IMR-90 (cell line): ENCODE measurements around the gene PSME3. TPM values are rescaled to one million over a fixed set of nuclear protein-coding genes. Genes with fewer than 3 reads are reported as not detected.
"Not testable (repeated sequence)": the region's sequence is repeated elsewhere in the genome, so short reads cannot be mapped to it uniquely, and the experiment has no call there.

Experiments
- ATAC-seq: fragments of 200-7000 bp; cut with Tn5 transposase; 2 replicates; pipeline ENCODE4 v1.9.1; 2020; ENCODE audit warnings: low read depth, mild to moderate bottlenecking, moderate library complexity
- BruUV-seq: library from RNA; stranded (reverse); fragments of 400-500 nt; replicated peaks from 2 replicates; lab custom pipeline; 2021; lab: Mats Ljungman, UMichigan
- CTCF ChIA-PET: fragments of 300-600 bp; formaldehyde crosslinking; extraction: SDS; loops from one replicate; lab custom pipeline; 2021; ENCODE audit warnings: antibody characterized with exemption; lab: Yijun Ruan, JAX
- POLR2A ChIA-PET: fragments of 300-600 bp; sonication (Branson Sonifier 250); formaldehyde crosslinking; loops from one replicate; lab custom pipeline; 2022; ENCODE audit warnings: antibody characterized with exemption; ENCODE audit not compliant: unreplicated experiment; lab: Charles Lee
- DNase-seq: peaks from one replicate; pipeline ENCODE4 v3.0.0; 2013
- H2AFZ ChIP-seq: replicated peaks from 2 replicates; pipeline ENCODE3; 2013; ENCODE audit warnings: low read length, mild to moderate bottlenecking; ENCODE audit not compliant: poor library complexity
- H2AK5ac ChIP-seq: 2 replicates; pipeline ENCODE4 v1.6.1; 2013; ENCODE audit warnings: low read depth, low read length, inconsistent platforms
- H2AK9ac ChIP-seq: replicated peaks from 2 replicates; pipeline ENCODE3; 2013; ENCODE audit warnings: mild to moderate bottlenecking, low read depth, low read length, moderate library complexity; ENCODE audit not compliant: poor library complexity
- H2BK120ac ChIP-seq: 2 replicates; pipeline ENCODE4 v1.6.1; 2013; ENCODE audit warnings: low read depth, low read length, inconsistent platforms
- H2BK15ac ChIP-seq: 3 replicates; pipeline ENCODE4 v1.6.1; 2013; ENCODE audit warnings: low read depth, low read length, inconsistent platforms
- H2BK20ac ChIP-seq: 2 replicates; pipeline ENCODE4 v1.6.1; 2013; ENCODE audit warnings: low read depth, mild to moderate bottlenecking, inconsistent platforms, low read length, moderate library complexity
- H2BK5ac ChIP-seq: 2 replicates; pipeline ENCODE4 v1.6.1; 2013; ENCODE audit warnings: mild to moderate bottlenecking, low read depth, low read length, inconsistent platforms; ENCODE audit not compliant: poor library complexity, severe bottlenecking
- H3K14ac ChIP-seq: replicated peaks from 2 replicates; pipeline ENCODE4 v1.6.1; 2013; ENCODE audit warnings: low read depth, low read length, inconsistent platforms
- H3K18ac ChIP-seq: 2 replicates; pipeline ENCODE4 v1.6.1; 2013; ENCODE audit warnings: low read depth, low read length, control low read depth
- H3K23ac ChIP-seq: 2 replicates; pipeline ENCODE4 v1.6.1; 2013; ENCODE audit warnings: low read depth, low read length, inconsistent platforms
- H3K27ac ChIP-seq: 2 replicates; pipeline ENCODE4 v1.5.1; 2013; ENCODE audit warnings: mild to moderate bottlenecking, control low read depth, low read length; ENCODE audit not compliant: insufficient read depth
- H3K27me3 ChIP-seq: 2 replicates; pipeline ENCODE4 v1.6.1; 2013; ENCODE audit warnings: low read length; ENCODE audit not compliant: control insufficient read depth, insufficient read depth
- H3K36me3 ChIP-seq: 2 replicates; pipeline ENCODE4 v1.6.1; 2013; ENCODE audit warnings: low read length, mixed read lengths; ENCODE audit not compliant: control insufficient read depth, insufficient read depth
- H3K4ac ChIP-seq: 2 replicates; pipeline ENCODE4 v1.6.1; 2013; ENCODE audit warnings: low read depth, low read length, inconsistent platforms
- H3K4me1 ChIP-seq: 2 replicates; pipeline ENCODE4 v1.6.1; 2013; ENCODE audit warnings: low read length, mixed read lengths; ENCODE audit not compliant: control insufficient read depth, insufficient read depth
- H3K4me2 ChIP-seq: 2 replicates; pipeline ENCODE4 v1.6.1; 2013; ENCODE audit warnings: low read depth, mild to moderate bottlenecking, control low read depth, low read length, moderate library complexity
- H3K4me3 ChIP-seq: 2 replicates; pipeline ENCODE4 v1.5.1; 2013; ENCODE audit warnings: low read depth, mild to moderate bottlenecking, control low read depth, low read length, moderate library complexity; ENCODE audit not compliant: insufficient read depth
- H3K56ac ChIP-seq: 2 replicates; pipeline ENCODE4 v1.6.1; 2013; ENCODE audit warnings: low read length, inconsistent platforms; ENCODE audit not compliant: insufficient read depth; ENCODE audit errors: extremely low read depth
- H3K79me1 ChIP-seq, 2 experiments: 2 replicates each; pipeline ENCODE4 v1.6.1; 2013; ENCODE audit warnings: low read length in 2 of 2, inconsistent platforms in 1 of 2, low read depth in 1 of 2
- H3K9ac ChIP-seq: 2 replicates; pipeline ENCODE4 v1.6.1; 2013; ENCODE audit warnings: low read depth, low read length, control low read depth
- H3K9me1 ChIP-seq: 2 replicates; pipeline ENCODE4 v1.6.1; 2013; ENCODE audit warnings: low read length, inconsistent platforms; ENCODE audit not compliant: insufficient read depth
- H3K9me3 ChIP-seq: 2 replicates; pipeline ENCODE4 v1.6.1; 2013; ENCODE audit warnings: low read length; ENCODE audit not compliant: control insufficient read depth, insufficient read depth
- H4K20me1 ChIP-seq: 2 replicates; pipeline ENCODE4 v1.6.1; 2013; ENCODE audit warnings: low read length, inconsistent platforms; ENCODE audit not compliant: insufficient read depth
- H4K5ac ChIP-seq: 2 replicates; pipeline ENCODE4 v1.6.1; 2013; ENCODE audit warnings: mild to moderate bottlenecking, low read depth, low read length, control low read depth
- H4K8ac ChIP-seq, 2 experiments: 2 replicates each; pipeline ENCODE4 v1.6.1; 2013; ENCODE audit warnings: low read depth in 2 of 2, low read length in 2 of 2, control low read depth in 1 of 2, inconsistent platforms in 1 of 2
- H4K91ac ChIP-seq: 2 replicates; pipeline ENCODE4 v1.6.1; 2013; ENCODE audit warnings: low read depth, low read length, inconsistent platforms; ENCODE audit not compliant: insufficient read depth
- WGBS, 2 experiments: methylation state at CpG; one replicate each; pipeline versions ENCODE4 v1.1.5 to v1.1.7; 2013; ENCODE audit warnings: missing lambda C conversion rate in 2 of 2; ENCODE audit not compliant: insufficient read length in 1 of 2; ENCODE audit errors: extremely low coverage in 2 of 2; 5-methylcytosine and 5-hydroxymethylcytosine counted together
- dilution Hi-C: fragments of 300-500 bp; cut with HindIII; formaldehyde crosslinking; loops from one replicate; pipeline ENCODE4 v1.14.3; 2018; ENCODE audit warnings: low sequenced_read_pairs; ENCODE audit not compliant: unreplicated experiment
- in situ Hi-C: fragments of 300-500 bp; cut with MboI; formaldehyde crosslinking; loops from 3 replicates; pipeline ENCODE4 v1.14.3; 2019; ENCODE audit warnings: low sequenced_read_pairs, inconsistent platforms, mixed read lengths
- intact Hi-C: fragments of 100-400 bp; cut with micrococcal nuclease; formaldehyde crosslinking; loops from 2 replicates; pipeline ENCODE4 v1.10.0; 2022
- polyA plus RNA-seq, 3 experiments: library from polyadenylated mRNA; depleted of rRNA; stranded (reverse); fragments of >200 nt; gene quantifications; 2 replicates each; pipeline ENCODE4 v1.2.3, GENCODE V29; 2012; ENCODE audit warnings: low replicate concordance in 1 of 3
- total RNA-seq: library from RNA; depleted of rRNA; stranded (reverse); fragments of >200 nt; gene quantifications from 2 replicates; pipeline ENCODE4 v1.2.3, GENCODE V29; 2012
- TF ChIP-seq, protein P1 (sequence below): conservative IDR thresholded peaks from 2 replicates; pipeline ENCODE4 v1.5.1; 2012; ENCODE audit warnings: mild to moderate bottlenecking, low read depth, low read length, improper control_type of control experiment

Gene PSME3
- total and polyA plus RNA-seq, 2 of the 4 experiments (the other 2 are of a cell fraction) = 72.4 to 100 TPM

DNA sequence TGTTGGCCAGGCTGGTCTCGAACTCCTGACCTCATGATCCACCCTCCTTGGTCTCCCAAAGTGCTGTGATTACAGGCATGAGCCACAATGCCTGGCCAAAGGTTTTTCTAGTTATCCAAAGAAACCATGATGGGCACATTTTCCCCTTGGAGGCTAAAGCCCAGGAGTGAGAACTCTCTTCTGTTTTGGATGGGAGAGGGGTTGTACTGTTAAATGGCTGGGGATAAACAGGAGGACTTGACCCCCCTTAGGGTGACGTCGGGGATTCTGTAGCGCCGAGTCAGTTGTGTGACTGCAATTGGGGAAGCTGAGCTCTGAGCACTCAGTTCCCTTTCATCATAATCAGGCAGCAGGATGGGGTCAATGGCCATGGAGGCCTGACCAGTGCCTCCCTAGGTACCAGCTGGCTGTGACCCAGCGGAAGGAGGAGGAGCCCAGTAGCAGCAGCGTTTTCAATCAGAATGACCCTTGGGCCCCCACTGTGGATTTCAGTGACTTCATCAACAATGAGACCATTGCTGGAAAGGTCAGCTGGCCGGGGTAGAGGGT, 21.9 kb downstream of the PSME3 start (continued):
- TF ChIP-seq, protein P1, sequence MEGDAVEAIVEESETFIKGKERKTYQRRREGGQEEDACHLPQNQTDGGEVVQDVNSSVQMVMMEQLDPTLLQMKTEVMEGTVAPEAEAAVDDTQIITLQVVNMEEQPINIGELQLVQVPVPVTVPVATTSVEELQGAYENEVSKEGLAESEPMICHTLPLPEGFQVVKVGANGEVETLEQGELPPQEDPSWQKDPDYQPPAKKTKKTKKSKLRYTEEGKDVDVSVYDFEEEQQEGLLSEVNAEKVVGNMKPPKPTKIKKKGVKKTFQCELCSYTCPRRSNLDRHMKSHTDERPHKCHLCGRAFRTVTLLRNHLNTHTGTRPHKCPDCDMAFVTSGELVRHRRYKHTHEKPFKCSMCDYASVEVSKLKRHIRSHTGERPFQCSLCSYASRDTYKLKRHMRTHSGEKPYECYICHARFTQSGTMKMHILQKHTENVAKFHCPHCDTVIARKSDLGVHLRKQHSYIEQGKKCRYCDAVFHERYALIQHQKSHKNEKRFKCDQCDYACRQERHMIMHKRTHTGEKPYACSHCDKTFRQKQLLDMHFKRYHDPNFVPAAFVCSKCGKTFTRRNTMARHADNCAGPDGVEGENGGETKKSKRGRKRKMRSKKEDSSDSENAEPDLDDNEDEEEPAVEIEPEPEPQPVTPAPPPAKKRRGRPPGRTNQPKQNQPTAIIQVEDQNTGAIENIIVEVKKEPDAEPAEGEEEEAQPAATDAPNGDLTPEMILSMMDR = no peak

DNA sequence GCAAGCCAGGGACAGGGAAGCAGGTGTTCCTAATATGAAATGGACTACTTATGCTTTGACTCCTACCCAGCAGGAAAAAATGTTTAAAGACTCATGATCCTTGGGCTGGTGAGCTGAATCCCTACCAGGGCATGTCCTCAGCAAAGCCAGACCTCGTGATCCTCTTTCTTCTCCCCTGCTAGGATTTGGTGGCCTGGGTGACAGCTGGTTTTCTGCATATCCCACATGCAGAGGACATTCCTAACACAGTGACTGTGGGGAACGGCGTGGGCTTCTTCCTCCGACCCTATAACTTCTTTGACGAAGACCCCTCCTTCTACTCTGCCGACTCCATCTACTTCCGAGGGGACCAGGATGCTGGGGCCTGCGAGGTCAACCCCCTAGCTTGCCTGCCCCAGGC, 22.9 kb downstream of the PSME3 start:
- H4K91ac ChIP-seq, H2AK9ac ChIP-seq, dilution Hi-C loops, H3K56ac ChIP-seq, H3K18ac ChIP-seq, BruUV-seq, H3K4me3 ChIP-seq, H3K27ac ChIP-seq, intact Hi-C loops, H2BK120ac ChIP-seq, H3K9me1 ChIP-seq, H3K79me1 ChIP-seq, H3K14ac ChIP-seq, H2AK5ac ChIP-seq, H4K5ac ChIP-seq, POLR2A ChIA-PET, H4K20me1 ChIP-seq, in situ Hi-C loops, H3K4me2 ChIP-seq, H3K4ac ChIP-seq, H4K8ac ChIP-seq, ATAC-seq, H2AFZ ChIP-seq, H3K9ac ChIP-seq, DNase-seq, H3K4me1 ChIP-seq, H2BK5ac ChIP-seq, H2BK20ac ChIP-seq, H2BK15ac ChIP-seq, H3K36me3 ChIP-seq, H3K23ac ChIP-seq, H3K9me3 ChIP-seq, CTCF ChIA-PET: not testable (repeated sequence)
- WGBS, 2 experiments = no CpG with 5 or more reads among the region's 8 CpGs
- peaks cover 20% of the 10 kb centered on the region for H3K27me3 ChIP-seq

DNA sequence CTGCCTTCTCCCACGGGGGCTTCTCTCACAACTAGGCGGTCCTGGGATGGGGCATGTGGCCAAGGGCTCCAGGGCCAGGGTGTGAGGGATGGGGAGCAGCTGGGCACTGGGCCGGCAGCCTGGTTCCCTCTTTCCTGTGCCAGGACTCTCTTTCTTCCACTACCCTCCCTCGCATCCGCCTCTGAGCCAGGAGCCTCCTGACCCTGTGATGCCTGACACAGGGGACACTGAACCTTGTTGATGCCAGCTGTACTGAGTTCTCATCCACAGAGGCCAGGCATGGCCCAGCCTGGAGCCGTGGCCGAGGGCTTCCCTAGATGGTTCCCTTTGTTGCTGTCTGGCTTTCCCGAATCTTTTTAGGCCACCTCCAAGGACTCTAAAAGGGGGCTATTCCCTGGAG, 23.3 kb downstream of the PSME3 start:
- H3K9me3 ChIP-seq, CTCF ChIA-PET, H3K4me3 ChIP-seq, H2AK9ac ChIP-seq, H2BK120ac ChIP-seq, H2AK5ac ChIP-seq, H3K14ac ChIP-seq, H4K91ac ChIP-seq, DNase-seq, H3K4me1 ChIP-seq, H4K20me1 ChIP-seq, H2BK15ac ChIP-seq, H3K18ac ChIP-seq, dilution Hi-C loops, H3K27ac ChIP-seq, H2AFZ ChIP-seq, H3K9me1 ChIP-seq, H3K56ac ChIP-seq, H2BK20ac ChIP-seq, H2BK5ac ChIP-seq, BruUV-seq, H3K36me3 ChIP-seq, ATAC-seq, H4K8ac ChIP-seq, H3K79me1 ChIP-seq, H3K23ac ChIP-seq, POLR2A ChIA-PET, in situ Hi-C loops, H3K4ac ChIP-seq, H3K9ac ChIP-seq, H4K5ac ChIP-seq, H3K4me2 ChIP-seq, intact Hi-C loops: not testable (repeated sequence)
- WGBS, 2 experiments = no CpG with 5 or more reads among the region's 8 CpGs
- H3K27me3 ChIP-seq = peaks cover 20% of the 10 kb centered on the region
